WTC11 (cell line): Measurements from ENCODE around the gene RBFOX2.

Experiments used
- FOXK1 ChIP-seq: sonication (generic); formaldehyde crosslinking; IDR thresholded peaks from 2 replicates; pipeline ENCODE4 v1.8.0; 2022; ENCODE audit warnings: mild to moderate bottlenecking, moderate library complexity, missing genetic modification reagents
- FOXP1 ChIP-seq: sonication (generic); formaldehyde crosslinking; IDR thresholded peaks from 2 replicates; pipeline ENCODE4 v1.8.0; 2022; ENCODE audit warnings: missing genetic modification reagents, mild to moderate bottlenecking, moderate library complexity, borderline replicate concordance
- NR2C2 ChIP-seq: sonication (generic); formaldehyde crosslinking; IDR thresholded peaks from 2 replicates; pipeline ENCODE4 v1.8.0; 2022; ENCODE audit warnings: mild to moderate bottlenecking, missing genetic modification reagents
- NR3C1 ChIP-seq: sonication (generic); formaldehyde crosslinking; conservative IDR thresholded peaks from 2 replicates; pipeline ENCODE4 v1.8.1; 2023; ENCODE audit warnings: low read depth, mild to moderate bottlenecking, missing genetic modification reagents
- SP1 ChIP-seq: sonication (generic); formaldehyde crosslinking; conservative IDR thresholded peaks from 2 replicates; pipeline ENCODE4 v1.8.1; 2022; ENCODE audit warnings: missing genetic modification reagents
- TF ChIP-seq, protein P1 (sequence below): sonication (generic); formaldehyde crosslinking; IDR thresholded peaks from 2 replicates; pipeline ENCODE4 v1.8.1; 2023; ENCODE audit warnings: mild to moderate bottlenecking, missing genetic modification reagents, moderate library complexity
- TF ChIP-seq, protein P2 (sequence below): fragments of 200-600 bp; IDR thresholded peaks from 2 replicates; pipeline ENCODE4 v1.8.0; 2022; ENCODE audit warnings: antibody characterized with exemption
- TF ChIP-seq, protein P3 (sequence below): sonication (generic); formaldehyde crosslinking; conservative IDR thresholded peaks from 2 replicates; pipeline ENCODE4 v1.8.1; 2023; ENCODE audit warnings: mild to moderate bottlenecking, low read depth, missing genetic modification reagents, moderate library complexity
- TF ChIP-seq, protein P4 (sequence below): sonication (generic); formaldehyde crosslinking; IDR thresholded peaks from 2 replicates; pipeline ENCODE4 v1.8.1; 2023; ENCODE audit warnings: mild to moderate bottlenecking, missing genetic modification reagents, borderline replicate concordance

DNA sequence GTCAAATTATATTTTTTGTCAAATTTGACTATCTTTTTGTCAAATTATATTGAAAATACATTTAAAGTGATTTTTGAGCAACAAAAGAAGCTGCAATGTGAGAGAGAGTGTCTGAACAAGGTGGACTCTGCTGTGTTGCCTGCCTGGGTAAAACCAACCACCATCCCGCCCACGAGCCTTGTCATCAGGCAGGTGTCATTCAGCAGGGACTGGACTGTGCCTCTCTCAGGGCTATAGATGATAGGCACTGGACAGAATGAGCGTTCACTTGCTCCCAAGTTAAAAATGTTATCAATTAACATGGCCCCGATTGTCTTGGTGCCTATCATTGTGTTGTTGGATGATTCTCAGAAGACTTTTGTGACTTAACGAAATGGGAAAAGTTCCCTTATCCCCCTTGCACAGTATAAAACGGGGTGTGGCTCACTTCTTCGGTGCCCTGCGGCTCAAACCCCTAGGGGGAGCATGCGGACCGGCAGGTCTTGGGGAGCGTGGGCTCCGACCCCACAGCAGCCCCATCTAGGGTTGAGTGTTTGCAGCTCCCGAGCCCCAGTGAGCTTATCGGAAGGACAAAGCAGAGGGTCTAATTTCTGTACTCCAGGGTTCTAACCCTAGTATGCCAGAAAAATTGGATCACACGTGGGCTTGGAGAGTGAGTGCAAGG, 309.3 kb downstream of the RBFOX2 start:
- TF ChIP-seq, protein P1, sequence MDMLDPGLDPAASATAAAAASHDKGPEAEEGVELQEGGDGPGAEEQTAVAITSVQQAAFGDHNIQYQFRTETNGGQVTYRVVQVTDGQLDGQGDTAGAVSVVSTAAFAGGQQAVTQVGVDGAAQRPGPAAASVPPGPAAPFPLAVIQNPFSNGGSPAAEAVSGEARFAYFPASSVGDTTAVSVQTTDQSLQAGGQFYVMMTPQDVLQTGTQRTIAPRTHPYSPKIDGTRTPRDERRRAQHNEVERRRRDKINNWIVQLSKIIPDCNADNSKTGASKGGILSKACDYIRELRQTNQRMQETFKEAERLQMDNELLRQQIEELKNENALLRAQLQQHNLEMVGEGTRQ (CRISPR knock-in tag) = no peak
- TF ChIP-seq, protein P2, sequence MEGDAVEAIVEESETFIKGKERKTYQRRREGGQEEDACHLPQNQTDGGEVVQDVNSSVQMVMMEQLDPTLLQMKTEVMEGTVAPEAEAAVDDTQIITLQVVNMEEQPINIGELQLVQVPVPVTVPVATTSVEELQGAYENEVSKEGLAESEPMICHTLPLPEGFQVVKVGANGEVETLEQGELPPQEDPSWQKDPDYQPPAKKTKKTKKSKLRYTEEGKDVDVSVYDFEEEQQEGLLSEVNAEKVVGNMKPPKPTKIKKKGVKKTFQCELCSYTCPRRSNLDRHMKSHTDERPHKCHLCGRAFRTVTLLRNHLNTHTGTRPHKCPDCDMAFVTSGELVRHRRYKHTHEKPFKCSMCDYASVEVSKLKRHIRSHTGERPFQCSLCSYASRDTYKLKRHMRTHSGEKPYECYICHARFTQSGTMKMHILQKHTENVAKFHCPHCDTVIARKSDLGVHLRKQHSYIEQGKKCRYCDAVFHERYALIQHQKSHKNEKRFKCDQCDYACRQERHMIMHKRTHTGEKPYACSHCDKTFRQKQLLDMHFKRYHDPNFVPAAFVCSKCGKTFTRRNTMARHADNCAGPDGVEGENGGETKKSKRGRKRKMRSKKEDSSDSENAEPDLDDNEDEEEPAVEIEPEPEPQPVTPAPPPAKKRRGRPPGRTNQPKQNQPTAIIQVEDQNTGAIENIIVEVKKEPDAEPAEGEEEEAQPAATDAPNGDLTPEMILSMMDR = no peak
- TF ChIP-seq FOXP1 (CRISPR knock-in tag) (no peak), NR3C1 (CRISPR knock-in tag) (no peak), NR2C2 (CRISPR knock-in tag) (no peak), SP1 (CRISPR knock-in tag) (no peak), FOXK1 (CRISPR knock-in tag) (no peak)
- TF ChIP-seq, protein P3, sequence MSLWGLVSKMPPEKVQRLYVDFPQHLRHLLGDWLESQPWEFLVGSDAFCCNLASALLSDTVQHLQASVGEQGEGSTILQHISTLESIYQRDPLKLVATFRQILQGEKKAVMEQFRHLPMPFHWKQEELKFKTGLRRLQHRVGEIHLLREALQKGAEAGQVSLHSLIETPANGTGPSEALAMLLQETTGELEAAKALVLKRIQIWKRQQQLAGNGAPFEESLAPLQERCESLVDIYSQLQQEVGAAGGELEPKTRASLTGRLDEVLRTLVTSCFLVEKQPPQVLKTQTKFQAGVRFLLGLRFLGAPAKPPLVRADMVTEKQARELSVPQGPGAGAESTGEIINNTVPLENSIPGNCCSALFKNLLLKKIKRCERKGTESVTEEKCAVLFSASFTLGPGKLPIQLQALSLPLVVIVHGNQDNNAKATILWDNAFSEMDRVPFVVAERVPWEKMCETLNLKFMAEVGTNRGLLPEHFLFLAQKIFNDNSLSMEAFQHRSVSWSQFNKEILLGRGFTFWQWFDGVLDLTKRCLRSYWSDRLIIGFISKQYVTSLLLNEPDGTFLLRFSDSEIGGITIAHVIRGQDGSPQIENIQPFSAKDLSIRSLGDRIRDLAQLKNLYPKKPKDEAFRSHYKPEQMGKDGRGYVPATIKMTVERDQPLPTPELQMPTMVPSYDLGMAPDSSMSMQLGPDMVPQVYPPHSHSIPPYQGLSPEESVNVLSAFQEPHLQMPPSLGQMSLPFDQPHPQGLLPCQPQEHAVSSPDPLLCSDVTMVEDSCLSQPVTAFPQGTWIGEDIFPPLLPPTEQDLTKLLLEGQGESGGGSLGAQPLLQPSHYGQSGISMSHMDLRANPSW (CRISPR knock-in tag) = no peak
- TF ChIP-seq, protein P4, sequence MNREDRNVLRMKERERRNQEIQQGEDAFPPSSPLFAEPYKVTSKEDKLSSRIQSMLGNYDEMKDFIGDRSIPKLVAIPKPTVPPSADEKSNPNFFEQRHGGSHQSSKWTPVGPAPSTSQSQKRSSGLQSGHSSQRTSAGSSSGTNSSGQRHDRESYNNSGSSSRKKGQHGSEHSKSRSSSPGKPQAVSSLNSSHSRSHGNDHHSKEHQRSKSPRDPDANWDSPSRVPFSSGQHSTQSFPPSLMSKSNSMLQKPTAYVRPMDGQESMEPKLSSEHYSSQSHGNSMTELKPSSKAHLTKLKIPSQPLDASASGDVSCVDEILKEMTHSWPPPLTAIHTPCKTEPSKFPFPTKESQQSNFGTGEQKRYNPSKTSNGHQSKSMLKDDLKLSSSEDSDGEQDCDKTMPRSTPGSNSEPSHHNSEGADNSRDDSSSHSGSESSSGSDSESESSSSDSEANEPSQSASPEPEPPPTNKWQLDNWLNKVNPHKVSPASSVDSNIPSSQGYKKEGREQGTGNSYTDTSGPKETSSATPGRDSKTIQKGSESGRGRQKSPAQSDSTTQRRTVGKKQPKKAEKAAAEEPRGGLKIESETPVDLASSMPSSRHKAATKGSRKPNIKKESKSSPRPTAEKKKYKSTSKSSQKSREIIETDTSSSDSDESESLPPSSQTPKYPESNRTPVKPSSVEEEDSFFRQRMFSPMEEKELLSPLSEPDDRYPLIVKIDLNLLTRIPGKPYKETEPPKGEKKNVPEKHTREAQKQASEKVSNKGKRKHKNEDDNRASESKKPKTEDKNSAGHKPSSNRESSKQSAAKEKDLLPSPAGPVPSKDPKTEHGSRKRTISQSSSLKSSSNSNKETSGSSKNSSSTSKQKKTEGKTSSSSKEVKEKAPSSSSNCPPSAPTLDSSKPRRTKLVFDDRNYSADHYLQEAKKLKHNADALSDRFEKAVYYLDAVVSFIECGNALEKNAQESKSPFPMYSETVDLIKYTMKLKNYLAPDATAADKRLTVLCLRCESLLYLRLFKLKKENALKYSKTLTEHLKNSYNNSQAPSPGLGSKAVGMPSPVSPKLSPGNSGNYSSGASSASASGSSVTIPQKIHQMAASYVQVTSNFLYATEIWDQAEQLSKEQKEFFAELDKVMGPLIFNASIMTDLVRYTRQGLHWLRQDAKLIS (CRISPR knock-in tag) = no peak
